HEK293 (cell line): Measurements from ENCODE around the gene APLP2.

Experiments
- BCL11B ChIP-seq: fragments of 450-650 bp; formaldehyde crosslinking; IDR thresholded peaks from 2 replicates; pipeline ENCODE4 v1.5.1; 2016; ENCODE audit warnings: low read depth, missing biosample characterization, missing genetic modification characterization
- CTCF ChIP-seq: fragments of 450-650 bp; formaldehyde crosslinking; IDR thresholded peaks from 2 replicates; pipeline ENCODE4 v1.5.1; 2016; ENCODE audit warnings: missing biosample characterization, missing genetic modification characterization
- FEZF1 ChIP-seq: fragments of 450-650 bp; formaldehyde crosslinking; IDR thresholded peaks from 2 replicates; pipeline ENCODE4 v1.5.1; 2016; ENCODE audit warnings: missing biosample characterization, missing genetic modification characterization
- GLI4 ChIP-seq: fragments of 450-650 bp; formaldehyde crosslinking; IDR thresholded peaks from 2 replicates; pipeline ENCODE4 v1.5.1; 2016; ENCODE audit warnings: missing biosample characterization, missing genetic modification characterization
- PRDM10 ChIP-seq: fragments of 450-650 bp; formaldehyde crosslinking; IDR thresholded peaks from 2 replicates; pipeline ENCODE4 v1.5.1; 2016; ENCODE audit warnings: missing biosample characterization, missing genetic modification characterization
- REST ChIP-seq: fragments of 450-650 bp; formaldehyde crosslinking; IDR thresholded peaks from 2 replicates; pipeline ENCODE4 v1.5.1; 2016; ENCODE audit warnings: missing biosample characterization, missing genetic modification characterization
- ZNF133 ChIP-seq: fragments of 450-650 bp; formaldehyde crosslinking; IDR thresholded peaks from 2 replicates; pipeline ENCODE4 v1.5.1; 2016; ENCODE audit warnings: missing biosample characterization, missing genetic modification characterization
- ZNF175 ChIP-seq: fragments of 450-650 bp; formaldehyde crosslinking; IDR thresholded peaks from 2 replicates; pipeline ENCODE4 v1.5.1; 2016; ENCODE audit warnings: missing biosample characterization, missing genetic modification characterization
- ZNF221 ChIP-seq: fragments of 450-650 bp; formaldehyde crosslinking; IDR thresholded peaks from 2 replicates; pipeline ENCODE4 v1.5.1; 2017; ENCODE audit warnings: missing biosample characterization, missing genetic modification characterization, borderline replicate concordance
- ZNF302 ChIP-seq: fragments of 450-650 bp; formaldehyde crosslinking; IDR thresholded peaks from 2 replicates; pipeline ENCODE4 v1.5.1; 2016; ENCODE audit warnings: missing biosample characterization, missing genetic modification characterization, low read depth
- ZNF350 ChIP-seq: fragments of 450-650 bp; formaldehyde crosslinking; IDR thresholded peaks from 2 replicates; pipeline ENCODE4 v1.5.0; 2017; ENCODE audit warnings: missing biosample characterization, mild to moderate bottlenecking, missing genetic modification characterization

GRCh38 chr11:130069659-130070108 is at the start of gene APLP2:
- TF ChIP-seq CTCF (tag by site-specific recombination), result no peak
- TF ChIP-seq PRDM10 (tag by site-specific recombination), result no peak
- no peak for TF ChIP-seq ZNF133 (tag by site-specific recombination)
- TF ChIP-seq GLI4 (tag by site-specific recombination), result no peak
- no peak for TF ChIP-seq ZNF302
- TF ChIP-seq REST (tag by site-specific recombination), result no peak
- no peak for TF ChIP-seq ZNF221
- TF ChIP-seq FEZF1 (tag by site-specific recombination), result peak; percentile 30; the same call in 1 of the 2 replicates
- no peak for TF ChIP-seq BCL11B (tag by site-specific recombination)
- no peak for TF ChIP-seq ZNF350 (tag by site-specific recombination)
- TF ChIP-seq ZNF175 (tag by site-specific recombination), result no peak
